Activated naive CD4-positive, alpha-beta T cell treated with anti-CD3 and anti-CD28 coated beads, Interleukin-2, amount 50 U/mL, for 72 hours (primary cell): ENCODE data around the gene TDRKH. TPM values are rescaled to one million over a fixed set of nuclear protein-coding genes. Genes with fewer than 3 reads are reported as not detected.

ENCODE experiments used
- ATAC-seq, 2 donors: fragments of 150-1000 bp; cut with Tn5 transposase; 2 replicates each; pipeline ENCODE4 v1.10.0; 2021; ENCODE audit warnings: mild to moderate bottlenecking in 2 of 2, moderate library complexity in 2 of 2
- DNase-seq, 2 donors: peaks; one replicate each; pipeline ENCODE4 v3.0.0; 2021 to 2022; ENCODE audit warnings: low spot score in 2 of 2
- H3K27ac Mint-ChIP-seq, 2 donors: one replicate each; pipeline ENCODE4 v1.8.0; 2022; ENCODE audit warnings: mild to moderate bottlenecking in 2 of 2, mixed read lengths in 2 of 2
- H3K36me3 Mint-ChIP-seq, 2 donors: one replicate each; pipeline ENCODE4 v1.8.0; 2022; ENCODE audit warnings: mixed read lengths in 2 of 2
- H3K9me3 Mint-ChIP-seq, 2 donors: one replicate each; pipeline ENCODE4 v1.8.0; 2022; ENCODE audit warnings: mixed read lengths in 2 of 2
- total RNA-seq, 2 donors: library from RNA; stranded (reverse); gene quantifications; one replicate each; pipeline ENCODE4 v1.2.3, GENCODE V29; 2022

Gene TDRKH
- total RNA-seq, 2 donors from 2014 or later, result 25.1 to 30.7 TPM

DNA sequence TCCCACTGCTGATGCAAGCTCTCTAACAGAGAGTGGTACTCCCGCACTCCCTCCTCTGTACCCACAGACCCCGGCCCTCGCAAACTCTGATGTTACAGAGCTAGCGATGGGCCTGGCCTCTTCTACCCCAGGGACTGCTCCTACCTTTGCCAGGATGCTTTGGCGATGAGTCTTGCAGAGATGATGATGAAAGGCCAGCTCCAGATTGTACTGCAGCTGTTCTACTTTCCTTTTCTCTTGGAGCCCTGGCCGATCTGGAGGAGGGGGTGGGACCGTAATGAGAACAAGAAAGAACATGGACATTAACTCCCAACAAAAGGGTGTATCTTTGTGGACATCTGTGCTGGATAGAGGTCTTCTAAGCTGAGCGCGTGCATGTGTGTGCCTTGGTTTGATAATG is 20.9 kb upstream of the TDRKH start:
- DNase-seq (no peak), ATAC-seq (no peak)
- no peak overlapping the region for H3K27ac Mint-ChIP-seq
- no peaks in the 10 kb centered on the region for H3K36me3 Mint-ChIP-seq
- no peaks in the 10 kb centered on the region for H3K9me3 Mint-ChIP-seq

DNA sequence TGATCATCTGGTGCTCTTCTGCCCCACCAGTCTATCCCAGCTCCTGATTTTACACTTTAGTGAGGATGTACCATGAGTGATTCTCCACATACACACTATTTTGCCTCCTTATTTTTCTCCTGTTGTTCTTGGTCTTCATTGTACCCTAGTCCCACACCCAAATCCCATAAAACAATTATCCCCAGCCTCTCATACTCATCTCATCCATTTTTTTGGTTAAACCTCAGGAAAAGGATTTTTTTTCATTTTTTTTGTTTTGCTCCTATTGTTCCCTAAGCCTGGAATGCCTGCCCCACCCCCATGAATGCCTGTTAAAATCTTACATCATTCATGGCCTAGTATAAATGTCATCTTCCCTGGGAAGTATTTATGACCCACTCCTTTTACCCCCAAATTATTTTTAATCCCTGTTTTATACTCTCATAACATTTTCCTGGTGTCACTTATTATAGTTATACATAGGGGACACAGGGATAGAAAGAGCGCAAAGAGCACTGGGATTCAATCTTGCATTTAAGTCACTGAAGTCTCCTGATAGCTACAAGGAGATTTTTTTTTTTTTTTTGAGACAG is 19.8 kb upstream of the TDRKH start:
- DNase-seq (no peak), ATAC-seq (no peak)
- Mint-ChIP-seq H3K27ac (peak overlapping the region in 1 of 2 donors; percentile 26), H3K36me3 (no peaks in the 10 kb centered on the region), H3K9me3 (no peaks in the 10 kb centered on the region)

DNA sequence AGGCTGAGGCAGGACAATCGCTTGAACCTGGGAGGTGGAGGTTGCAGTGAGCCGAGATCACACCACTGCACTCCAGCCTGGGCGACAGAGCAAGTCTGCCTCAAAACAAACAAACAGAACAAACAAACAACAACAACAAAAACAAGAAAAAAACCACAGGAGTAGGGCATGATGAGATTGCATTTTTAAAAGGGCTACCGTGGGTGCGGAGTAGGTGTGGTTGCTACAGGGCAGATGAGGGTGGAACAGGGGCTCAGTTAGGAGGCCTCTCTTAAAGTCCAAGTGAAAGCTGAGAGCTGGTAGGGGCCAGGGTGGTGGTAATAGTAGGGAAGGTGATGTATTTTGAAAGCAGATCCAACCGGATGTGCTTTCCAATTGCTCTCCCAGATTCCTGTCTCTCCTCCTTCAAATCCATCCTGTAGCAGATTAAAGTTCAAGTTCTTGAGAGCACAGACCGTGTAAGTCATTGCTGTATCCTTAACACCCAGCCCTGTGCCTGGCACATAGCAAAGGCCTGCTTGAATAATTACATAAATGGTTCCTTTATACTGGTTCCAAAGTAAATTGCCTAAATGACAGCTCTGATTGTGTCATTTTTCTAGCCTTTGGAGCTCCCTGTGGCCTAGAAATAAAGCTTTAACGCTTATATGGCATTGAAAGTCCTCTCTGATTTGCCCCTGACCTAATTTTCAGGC is 19.1 kb upstream of the TDRKH start:
- no peak for ATAC-seq
- DNase-seq, result no peak
- H3K9me3 Mint-ChIP-seq, result no peaks in the 10 kb centered on the region
- H3K27ac Mint-ChIP-seq, result no peak overlapping the region
- H3K36me3 Mint-ChIP-seq, result no peaks in the 10 kb centered on the region

DNA sequence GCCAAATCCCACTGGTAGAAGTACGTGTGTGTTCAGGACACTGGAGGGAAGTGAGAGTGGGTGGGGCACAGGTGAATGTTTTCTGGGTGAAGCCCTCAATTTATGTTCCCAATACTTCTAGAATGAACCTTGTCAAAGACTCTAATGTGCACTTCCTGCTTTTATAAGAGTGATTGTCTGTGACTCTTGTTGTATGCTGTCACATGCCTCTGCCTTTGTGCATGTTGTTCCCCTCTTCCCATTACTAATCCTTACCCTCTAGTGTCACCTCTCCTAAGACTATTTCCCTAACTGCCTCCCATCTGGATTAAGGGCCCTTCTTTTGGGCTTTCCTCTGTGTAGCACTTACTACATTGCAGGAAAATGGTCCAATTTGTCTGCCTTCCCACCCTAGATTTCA is 17.5 kb upstream of the TDRKH start:
- DNase-seq, result no peak
- no peak overlapping the region for H3K27ac Mint-ChIP-seq

DNA sequence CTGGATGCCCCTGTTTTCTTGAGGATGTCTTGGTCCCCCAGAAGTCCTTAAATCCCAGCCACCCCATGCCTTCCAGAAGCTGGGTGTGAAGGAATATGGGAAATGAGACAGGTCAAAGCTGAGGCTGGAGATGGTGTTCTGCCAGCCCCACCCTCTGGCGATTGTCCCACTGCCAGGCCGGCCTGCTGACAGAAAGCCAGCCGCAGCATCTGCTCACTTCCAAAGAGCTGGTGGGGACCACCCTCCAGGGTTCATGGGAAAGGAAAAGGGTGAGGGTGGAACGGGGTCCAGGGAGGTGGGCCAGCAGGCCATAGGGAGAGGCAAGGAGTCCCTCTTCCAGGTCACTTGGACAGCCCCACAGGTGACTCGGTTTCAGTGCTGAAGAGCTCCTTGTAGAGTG is 16.8 kb upstream of the TDRKH start:
- Mint-ChIP-seq H3K9me3 (no peaks in the 10 kb centered on the region), H3K36me3 (no peaks in the 10 kb centered on the region), H3K27ac (no peak overlapping the region)
- DNase-seq (no peak), ATAC-seq (no peak)

More for the DNA sequence above, 17.5 kb upstream of the TDRKH start:
- Mint-ChIP-seq H3K9me3 (no peaks in the 10 kb centered on the region), H3K36me3 (no peaks in the 10 kb centered on the region)
- ATAC-seq, result no peak

DNA sequence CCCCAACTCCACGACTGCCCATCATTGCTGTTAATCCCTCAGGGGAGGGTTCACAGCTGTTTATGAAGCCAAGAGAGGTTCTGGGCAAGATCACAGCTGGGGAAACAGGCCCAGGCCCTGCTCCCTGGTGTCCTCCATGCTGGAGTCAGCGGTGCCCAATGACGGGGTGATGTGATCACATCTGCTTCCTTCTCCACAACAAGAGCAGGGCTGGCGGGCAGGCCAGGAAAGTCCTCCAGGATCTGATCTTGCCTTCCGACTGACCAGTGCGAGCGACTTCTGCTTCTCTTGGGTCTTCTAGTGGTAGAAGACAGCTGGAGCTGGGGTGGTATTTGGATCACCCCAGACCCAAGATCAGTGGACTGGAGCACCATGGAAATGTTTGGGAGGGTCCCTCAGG is 15.9 kb upstream of the TDRKH start:
- Mint-ChIP-seq H3K36me3 (no peaks in the 10 kb centered on the region), H3K27ac (no peak overlapping the region), H3K9me3 (no peaks in the 10 kb centered on the region)
- ATAC-seq (no peak), DNase-seq (no peak)

DNA sequence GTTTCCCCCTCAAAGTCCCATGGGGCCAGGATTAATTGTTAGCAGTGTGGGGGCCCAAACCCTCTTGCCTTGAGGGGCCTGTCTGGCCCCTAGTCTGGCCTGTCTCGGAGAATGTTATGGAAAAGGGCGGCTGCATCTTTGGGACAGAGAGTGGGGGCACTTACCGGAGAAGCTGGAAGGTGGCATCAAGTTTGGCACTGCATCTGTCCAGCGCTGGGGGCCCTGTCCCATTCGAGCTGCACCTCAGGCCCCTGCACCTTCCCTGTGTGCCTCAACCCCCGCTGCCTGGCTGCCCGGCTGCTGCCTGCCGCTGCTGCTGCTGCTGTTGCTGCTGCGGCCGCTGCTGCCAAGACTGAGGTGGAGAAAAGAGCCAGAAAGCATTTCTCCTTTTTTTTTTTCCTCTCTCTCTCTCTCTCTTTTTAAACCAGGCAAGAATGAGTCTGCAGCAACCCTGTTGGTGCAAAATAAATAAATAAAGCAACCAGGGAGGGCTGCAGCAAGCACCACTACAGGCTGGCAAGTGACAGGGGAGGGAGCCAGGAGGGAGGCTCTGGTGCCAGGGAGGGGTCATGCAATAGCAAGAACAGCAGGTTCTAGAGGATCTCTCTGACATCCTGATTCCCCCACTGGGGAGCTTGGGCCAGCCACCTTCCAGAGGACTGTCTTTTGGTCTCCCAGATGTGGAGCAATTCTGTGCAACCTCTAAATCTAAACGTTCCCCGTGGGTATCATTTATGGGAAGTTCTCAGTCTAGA is 14.9 kb upstream of the TDRKH start, which contains the start of gene LINGO4:
TSS of gene LINGO4 (minus strand) at position 354 of the 755 bp plus-strand sequence. CDS start 2,715 bp downstream, outside the sequence.
- no peak for ATAC-seq
- no peaks in the 10 kb centered on the region for H3K36me3 Mint-ChIP-seq
- no peak for DNase-seq
- no peak within 1 kb of the TSS for H3K27ac Mint-ChIP-seq
- no peaks in the 10 kb centered on the region for H3K9me3 Mint-ChIP-seq

DNA sequence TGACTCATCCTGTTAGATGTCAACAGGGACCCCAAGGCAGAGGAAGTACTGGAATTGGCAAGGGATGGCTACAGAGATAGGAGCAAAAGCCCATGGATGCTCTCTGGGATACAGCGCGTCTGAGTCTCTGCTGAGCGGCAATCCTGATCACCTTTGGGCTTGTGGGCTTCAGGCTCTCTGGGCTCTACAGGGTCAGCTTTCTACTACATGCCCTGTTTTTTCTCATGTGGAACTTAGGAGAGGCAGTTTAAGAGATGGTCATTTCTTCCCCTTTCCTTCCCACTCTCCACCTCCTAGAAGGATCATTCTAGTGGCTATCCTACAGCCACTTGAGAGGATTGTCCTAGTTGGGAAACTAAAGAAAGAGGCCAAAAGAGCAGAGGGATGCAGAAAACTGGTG is 13.6 kb upstream of the TDRKH start:
- DNase-seq, result no peak

DNA sequence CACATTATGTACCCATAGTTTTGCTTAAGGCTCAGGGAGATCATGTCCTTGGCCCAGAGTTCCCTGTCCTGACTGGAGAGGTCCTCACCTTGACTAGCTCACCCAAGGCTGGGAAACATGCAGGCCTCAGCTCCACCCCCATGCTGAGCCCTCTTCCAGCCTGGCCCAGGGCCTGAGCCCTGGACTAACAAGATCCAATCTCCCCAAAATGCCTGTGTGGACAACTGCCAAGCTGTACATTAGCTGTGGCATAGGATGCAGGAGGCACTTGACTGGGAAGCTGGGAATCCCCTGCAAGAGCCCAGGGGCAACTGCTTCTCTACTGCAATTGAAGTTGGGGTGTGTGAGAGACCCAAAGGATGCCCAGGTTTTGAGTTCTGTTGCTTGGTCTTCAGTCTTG is 12.9 kb upstream of the TDRKH start:
- H3K27ac Mint-ChIP-seq, result peak overlapping the region; percentile 23 to 49
- ATAC-seq, result no peak
- DNase-seq, result no peak
- no peaks in the 10 kb centered on the region for H3K9me3 Mint-ChIP-seq
- H3K36me3 Mint-ChIP-seq, result no peaks in the 10 kb centered on the region

More for the DNA sequence above, 13.6 kb upstream of the TDRKH start:
- H3K27ac Mint-ChIP-seq, result peak overlapping the region in 1 of 2 donors; percentile 49
- no peaks in the 10 kb centered on the region for H3K36me3 Mint-ChIP-seq
- H3K9me3 Mint-ChIP-seq, result no peaks in the 10 kb centered on the region
- no peak for ATAC-seq

DNA sequence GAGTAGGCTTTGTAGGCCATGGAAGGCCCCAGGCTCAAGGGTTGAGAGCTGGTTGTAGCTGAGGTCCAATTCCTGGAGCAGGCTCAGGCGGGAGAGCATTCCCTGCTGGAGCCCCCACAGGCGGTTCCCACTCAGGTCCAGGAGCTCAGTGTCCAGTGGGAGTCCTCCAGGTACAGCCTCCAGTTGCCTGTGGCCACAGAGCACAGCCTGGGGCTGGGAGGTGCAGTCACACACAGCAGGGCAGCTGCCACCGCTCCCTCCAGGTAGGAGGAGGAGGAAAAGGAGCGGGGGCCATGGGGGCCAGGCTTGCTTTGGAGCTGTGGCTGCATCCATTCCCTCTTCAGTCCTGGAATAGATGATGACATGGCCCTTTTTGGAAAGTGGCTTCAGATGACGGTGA is 12.1 kb upstream of the TDRKH start:
- Mint-ChIP-seq H3K9me3 (no peaks in the 10 kb centered on the region), H3K27ac (no peak overlapping the region), H3K36me3 (no peaks in the 10 kb centered on the region)
- ATAC-seq (no peak), DNase-seq (no peak)

DNA sequence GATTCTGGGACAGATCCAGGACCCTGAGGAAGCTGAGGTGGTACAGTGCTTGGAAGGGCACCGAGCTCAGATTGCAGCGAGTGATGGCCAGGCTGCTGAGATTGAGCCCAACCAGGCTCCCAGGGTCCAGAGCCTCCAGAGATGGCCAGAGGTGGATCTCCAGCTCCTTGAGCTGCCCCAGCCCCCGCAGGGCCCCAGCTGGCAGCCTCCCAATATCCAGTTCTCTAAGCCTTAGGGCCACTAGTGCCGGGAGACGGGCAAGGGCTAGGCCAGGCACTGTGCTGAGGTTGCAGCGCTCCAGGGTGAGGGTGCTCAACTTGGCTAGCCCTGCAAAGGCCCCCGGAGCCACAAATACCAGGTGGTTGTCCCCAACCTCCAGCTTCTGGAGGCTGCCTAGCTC is 11.5 kb upstream of the TDRKH start:
- no peak overlapping the region for H3K27ac Mint-ChIP-seq
- ATAC-seq, result no peak

DNA sequence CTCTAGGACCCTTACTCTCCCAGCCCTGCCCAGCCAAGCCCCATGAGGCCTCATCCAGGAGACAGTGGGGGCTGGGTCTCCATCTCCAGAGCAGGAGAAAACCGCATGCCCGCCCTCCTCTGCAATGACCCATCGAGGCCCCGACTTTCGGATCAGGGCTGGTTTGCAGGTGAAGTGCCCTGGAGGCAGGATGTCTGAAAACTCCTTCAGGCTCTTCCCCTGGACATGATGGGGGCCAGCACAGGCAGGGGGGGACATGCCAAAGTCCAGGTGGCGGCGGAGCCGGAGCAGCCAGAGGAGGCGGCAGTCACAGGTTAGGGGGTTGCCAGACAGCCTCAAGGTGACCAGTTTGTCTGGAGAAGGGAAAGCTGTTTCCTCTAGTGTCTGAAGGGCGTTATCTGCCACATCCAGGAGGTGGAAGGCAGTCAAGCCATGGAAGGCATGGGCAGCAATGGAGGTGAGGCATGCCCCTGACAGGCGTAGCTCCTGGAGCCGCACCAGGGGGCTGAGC is 11.1 kb upstream of the TDRKH start:
- no peak for ATAC-seq
- DNase-seq, result no peak
- no peak overlapping the region for H3K27ac Mint-ChIP-seq
- H3K9me3 Mint-ChIP-seq, result no peaks in the 10 kb centered on the region
- H3K36me3 Mint-ChIP-seq, result no peaks in the 10 kb centered on the region

More for the DNA sequence above, 11.5 kb upstream of the TDRKH start:
- no peak for DNase-seq
- Mint-ChIP-seq H3K36me3 (no peaks in the 10 kb centered on the region), H3K9me3 (no peaks in the 10 kb centered on the region)

DNA sequence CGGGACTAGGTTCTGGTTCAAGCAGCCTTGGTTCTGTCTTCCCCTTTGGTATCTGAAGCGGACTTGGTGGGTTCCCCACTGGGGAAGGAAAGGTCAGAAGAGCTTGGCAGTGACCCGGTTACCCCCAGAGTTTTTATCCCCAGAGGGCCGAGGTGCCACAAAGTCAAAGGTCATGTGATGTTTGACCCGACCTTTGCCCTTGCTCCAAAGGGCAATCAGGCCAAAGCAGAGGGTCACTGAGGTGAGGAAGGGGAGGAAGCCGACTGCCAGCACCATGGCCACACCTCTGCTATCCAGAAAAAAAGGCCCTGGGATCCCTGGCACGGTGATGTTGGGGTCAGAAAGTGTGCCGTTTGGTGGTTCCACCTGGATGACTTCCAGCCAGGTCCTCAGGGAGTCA is 10.5 kb upstream of the TDRKH start:
- DNase-seq (no peak), ATAC-seq (no peak)
- Mint-ChIP-seq H3K27ac (no peak overlapping the region), H3K9me3 (no peaks in the 10 kb centered on the region), H3K36me3 (no peaks in the 10 kb centered on the region)

DNA sequence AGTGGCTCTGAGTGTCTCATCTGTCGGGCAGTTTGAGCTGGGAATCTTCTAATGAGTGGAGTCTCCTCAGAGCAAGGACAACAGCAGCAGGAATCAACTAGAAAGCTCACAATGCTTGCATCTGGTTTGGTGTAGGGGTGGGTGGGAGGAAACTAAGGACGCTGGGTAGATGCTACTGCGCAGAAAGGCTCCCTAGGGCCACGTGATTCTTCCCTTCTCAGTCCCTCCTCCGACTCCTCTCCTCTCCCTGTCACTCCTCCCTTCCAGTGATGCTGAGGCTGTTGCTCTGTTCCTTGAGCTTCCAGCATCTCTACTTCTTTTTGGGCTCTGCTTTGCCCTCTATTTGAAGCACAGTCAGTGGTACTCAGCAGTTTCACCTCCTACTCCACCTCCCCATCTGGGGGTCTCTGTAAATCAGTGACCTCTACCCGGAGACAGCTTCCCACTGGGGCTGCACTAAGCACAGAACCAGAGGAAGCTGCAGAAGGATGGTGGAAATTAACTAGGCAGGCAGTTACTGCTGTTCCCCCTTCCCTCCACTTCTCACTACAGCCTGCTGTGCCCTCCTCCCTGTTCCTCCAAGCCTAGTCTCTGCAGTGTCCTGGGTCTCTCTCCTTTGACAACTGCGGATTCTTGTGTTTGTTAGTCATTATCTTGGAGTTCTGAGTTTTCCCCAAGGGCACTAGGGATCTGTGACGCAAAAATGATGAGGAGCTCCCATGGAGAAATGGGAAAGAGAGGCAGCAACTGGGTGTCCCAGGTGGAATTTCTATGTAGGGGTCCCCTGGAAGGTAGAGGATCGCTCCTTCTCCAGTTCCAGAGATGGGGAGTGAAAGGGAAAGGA is 9.1 kb upstream of the TDRKH start:
- DNase-seq (no peak), ATAC-seq (no peak)
- Mint-ChIP-seq H3K36me3 (no peaks in the 10 kb centered on the region), H3K9me3 (no peaks in the 10 kb centered on the region), H3K27ac (no peak overlapping the region)

DNA sequence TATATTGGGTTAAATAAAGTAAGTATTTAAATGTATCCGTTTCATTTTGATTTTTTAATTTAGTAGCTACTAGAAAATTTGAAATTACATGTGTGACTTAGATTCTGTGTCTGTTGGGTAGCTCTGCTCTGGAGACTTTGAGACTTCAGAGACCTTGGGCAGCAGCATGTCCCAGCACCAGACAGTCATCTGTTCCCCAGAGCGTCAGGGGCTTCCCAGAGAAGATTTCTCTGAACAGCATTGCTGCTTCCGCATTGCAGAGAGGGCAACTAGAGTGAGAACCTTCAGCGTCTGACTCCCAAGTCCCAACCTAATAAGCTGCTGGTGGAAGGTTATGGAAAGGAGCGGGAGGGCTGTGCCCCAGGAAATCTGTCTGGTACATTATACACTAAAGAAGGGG is 8.3 kb upstream of the TDRKH start:
- no peak for DNase-seq
- Mint-ChIP-seq H3K27ac (no peak overlapping the region), H3K36me3 (no peaks in the 10 kb centered on the region), H3K9me3 (no peaks in the 10 kb centered on the region)
- ATAC-seq, result no peak

DNA sequence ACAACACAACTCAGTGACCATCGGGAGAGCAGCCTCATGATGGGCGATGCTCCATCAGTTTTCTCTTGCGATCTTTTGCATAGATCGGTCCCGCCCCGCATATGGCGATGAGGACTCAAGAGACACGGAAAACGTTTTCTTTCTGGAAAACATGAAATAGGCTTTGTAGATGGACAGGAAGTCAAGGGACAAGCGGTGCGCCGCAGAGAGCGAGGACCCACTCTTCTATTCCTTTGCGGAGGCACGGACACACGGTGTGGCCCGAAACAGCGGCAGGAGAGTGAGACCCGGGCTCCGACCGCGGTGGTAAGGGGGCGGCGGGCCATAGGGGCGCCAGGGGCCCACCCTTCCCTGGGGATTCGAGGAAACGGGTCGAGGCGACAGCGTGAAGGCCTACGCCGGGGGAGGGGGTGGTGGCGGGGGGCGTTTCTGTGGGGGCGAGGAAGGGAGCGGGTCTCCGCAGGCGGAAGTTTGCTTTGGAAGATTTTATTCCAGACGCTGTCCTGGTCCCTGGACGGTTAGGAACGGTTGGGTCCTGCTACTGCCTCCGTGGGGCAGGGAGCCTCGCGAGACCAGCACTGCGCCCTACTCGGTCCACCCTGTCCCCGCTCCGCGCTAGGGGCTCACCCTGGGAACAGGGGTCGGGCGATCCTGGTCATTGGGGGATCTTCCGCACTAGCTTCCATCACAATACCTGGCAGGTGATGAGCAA is 796 bp upstream of the TDRKH start:
- Mint-ChIP-seq H3K27ac (peak overlapping the region; percentile 89 to 98), H3K9me3 (no peaks in the 10 kb centered on the region), H3K36me3 (peaks cover 6 to 7% of the 10 kb centered on the region in 2 donors)
- ATAC-seq (peak in 1 of 2 donors; percentile 4), DNase-seq (peak in 1 of 2 donors; percentile 22)
